GM21737 (cell line): ENCODE data around the gene NDUFB2.
"Not testable (repeated sequence)": the region's sequence is repeated elsewhere in the genome, so short reads cannot be mapped to it uniquely, and the experiment has no call there.

Source experiments
- ATAC-seq: cut with Tn5 transposase; IDR thresholded peaks from one replicate; pipeline ENCODE4 v1.9.1; 2021; ENCODE audit warnings: mild to moderate bottlenecking, moderate library complexity; ENCODE audit not compliant: unreplicated experiment

The NDUFB2 gene

GRCh38 chr7:140672382-140673062 lies 24.0 kb upstream of the NDUFB2 start, which contains the start of gene ADCK2:
Gene ADCK2 (plus strand): TSS chr7:140672945. CDS start chr7:140673331, 386 bp downstream.
- peak; percentile 53 for ATAC-seq

DNA sequence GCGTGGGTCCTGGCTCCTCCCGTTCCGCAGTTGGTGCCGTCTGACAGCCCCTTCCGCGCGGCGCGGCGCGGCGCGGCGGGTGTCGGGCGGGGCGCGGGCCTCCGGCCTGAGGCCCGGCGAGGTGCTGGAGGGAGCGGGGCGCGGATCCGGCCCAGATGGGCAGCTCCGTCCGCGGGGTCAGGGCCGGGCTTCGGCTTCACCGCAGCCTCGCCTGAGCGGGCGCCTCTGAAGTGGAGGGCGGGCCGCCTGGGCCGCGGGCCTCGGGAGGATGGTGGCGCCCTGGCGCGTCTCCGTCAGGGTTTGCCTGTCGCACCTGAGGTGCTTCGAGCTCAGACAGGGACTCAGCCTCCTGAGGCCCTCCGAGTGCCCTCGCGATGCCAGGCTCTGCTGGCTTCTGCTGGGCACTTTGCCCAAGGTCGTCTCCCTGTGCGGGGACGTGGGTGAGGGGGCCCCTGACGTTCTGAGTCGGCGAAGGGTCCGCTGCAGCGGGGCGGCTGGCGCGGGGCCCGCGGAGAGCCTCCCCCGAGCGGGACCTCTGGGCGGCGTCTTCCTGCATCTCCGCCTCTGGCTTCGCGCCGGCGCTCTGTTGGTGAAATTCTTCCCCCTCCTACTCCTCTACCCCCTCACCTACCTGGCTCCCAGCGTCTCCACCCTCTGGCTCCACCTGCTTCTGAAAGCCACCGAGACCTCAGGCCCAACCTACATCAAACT lies 23.3 kb upstream of the NDUFB2 start:
- ATAC-seq, result peak; percentile 39

DNA sequence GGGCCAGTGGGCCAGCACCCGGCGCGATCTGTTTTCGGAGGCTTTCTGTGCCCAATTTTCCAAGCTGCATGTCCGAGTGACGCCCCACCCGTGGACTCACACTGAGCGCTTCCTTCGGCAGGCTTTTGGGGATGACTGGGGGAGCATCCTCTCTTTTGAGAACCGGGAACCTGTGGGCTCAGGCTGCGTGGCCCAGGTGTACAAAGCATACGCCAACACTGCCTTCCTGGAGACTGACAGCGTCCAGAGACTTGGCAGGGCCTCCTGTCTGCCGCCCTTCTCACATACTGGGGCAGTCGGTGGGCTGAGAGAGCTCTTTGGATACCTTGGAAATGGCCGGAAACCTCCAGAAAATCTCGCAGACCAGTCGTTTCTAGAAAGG lies 22.7 kb upstream of the NDUFB2 start:
- no peak for ATAC-seq

DNA sequence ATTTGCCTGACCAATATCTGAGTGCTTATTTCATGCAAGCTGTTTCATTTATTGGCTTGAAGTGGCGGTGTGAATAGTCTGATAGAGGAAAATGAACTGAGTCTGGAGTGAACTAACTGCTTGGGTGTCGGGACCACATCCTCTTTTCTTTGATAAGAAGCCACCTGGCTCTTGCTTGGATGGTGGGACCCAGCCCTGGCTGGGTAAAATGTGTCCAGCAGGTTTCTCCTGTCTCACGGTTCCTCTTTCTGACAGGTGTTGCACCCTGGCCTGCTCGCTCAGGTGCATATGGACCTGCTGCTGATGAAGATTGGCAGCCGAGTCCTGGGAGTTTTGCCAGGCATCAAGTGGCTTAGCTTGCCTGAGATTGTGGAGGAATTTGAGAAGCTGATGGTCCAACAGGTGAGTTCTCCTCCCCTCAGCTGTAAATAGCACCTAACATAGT lies 22.1 kb upstream of the NDUFB2 start:
- ATAC-seq, result no peak

- ATAC-seq, result no peak
Measured at GRCh38 chr7:140674899-140675701, 21.4 kb upstream of the NDUFB2 start.

- ATAC-seq, result no peak
Measured at GRCh38 chr7:140675726-140676125, 20.8 kb upstream of the NDUFB2 start.

DNA sequence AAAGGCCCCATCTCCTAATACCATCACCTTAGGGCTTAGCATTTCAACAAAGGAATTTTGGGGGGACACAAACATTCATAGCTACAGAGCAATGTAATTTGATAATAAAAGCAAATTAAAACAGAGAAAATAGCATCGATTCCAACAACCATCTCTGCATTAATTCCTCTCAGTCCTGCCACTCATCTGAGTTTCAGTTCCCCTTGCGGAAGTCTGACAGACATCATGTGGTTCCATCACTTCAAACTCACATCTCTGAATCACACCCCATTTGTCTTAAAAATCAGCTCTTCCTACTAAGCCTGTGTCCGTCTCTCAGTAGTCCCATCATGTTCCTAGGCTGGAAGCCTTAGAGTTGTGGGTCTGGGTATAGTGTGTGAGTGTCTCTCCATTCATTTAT lies 20.2 kb upstream of the NDUFB2 start:
- peak; percentile 38 for ATAC-seq

DNA sequence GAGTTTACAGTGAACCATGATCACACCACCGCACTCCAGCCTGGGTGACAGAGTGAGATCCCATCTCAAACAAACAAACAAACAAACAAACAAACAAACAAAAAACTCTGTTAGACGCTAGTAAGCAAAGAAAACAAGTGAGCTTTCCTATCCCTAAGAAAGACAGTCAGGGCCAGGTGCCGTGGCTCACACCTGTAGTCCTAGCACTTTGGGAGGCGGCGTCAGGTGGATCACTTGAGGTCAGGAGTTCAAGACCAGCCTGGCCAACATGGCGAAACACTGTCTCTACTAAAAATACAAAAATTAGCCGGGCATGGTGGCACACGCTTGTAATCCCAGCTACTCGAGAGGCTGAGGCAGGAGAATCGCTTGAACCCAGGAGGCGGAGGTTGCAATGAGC lies 19.6 kb upstream of the NDUFB2 start:
- ATAC-seq, result not testable (repeated sequence)

- ATAC-seq, result no peak
Measured at GRCh38 chr7:140677496-140677895, 19.0 kb upstream of the NDUFB2 start.

GRCh38 chr7:140678081-140678815 lies 18.3 kb upstream of the NDUFB2 start:
- ATAC-seq, result no peak

GRCh38 chr7:140678816-140679130 lies 17.7 kb upstream of the NDUFB2 start:
- ATAC-seq, result no peak

GRCh38 chr7:140679186-140679585 lies 17.3 kb upstream of the NDUFB2 start:
- no peak for ATAC-seq

DNA sequence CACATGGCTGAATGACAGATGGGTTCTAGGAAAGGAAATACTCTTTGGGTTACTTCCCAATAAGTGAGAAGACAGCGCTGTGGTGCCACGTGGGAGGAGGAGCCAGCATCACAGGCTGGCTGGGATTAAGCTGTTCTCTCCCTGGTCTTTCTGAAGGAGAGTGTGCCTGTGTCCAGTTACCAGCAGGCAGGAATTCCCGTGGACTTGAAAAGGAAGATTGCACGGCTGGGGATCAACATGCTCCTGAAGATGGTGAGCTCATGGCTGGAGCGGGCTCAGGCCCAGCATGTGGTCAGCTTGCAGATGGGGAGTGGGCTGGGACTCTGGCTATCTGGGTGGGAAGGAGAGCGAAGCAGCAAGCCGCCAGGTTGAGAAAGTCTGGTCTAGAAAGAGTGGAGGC lies 15.6 kb upstream of the NDUFB2 start:
- no peak for ATAC-seq

DNA sequence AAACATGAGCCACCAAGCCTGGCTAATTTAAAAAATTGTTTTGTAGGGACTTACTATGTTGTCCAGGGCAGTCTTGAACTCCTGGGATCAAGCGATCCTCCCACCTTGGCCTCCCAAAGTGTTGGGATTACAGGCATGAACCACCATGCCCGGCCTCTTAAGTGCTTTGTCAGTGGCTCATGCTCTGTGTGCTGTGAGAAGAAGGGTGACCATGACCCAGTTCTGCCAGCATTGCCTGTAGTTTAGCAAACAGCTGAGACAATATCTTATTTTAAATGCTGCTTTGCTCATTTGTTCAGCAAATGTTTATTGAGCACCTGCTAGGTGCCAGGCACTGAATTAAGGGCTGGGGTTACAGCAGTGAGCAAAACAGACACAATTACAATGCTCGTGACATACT lies 14.7 kb upstream of the NDUFB2 start:
- ATAC-seq, result no peak

DNA sequence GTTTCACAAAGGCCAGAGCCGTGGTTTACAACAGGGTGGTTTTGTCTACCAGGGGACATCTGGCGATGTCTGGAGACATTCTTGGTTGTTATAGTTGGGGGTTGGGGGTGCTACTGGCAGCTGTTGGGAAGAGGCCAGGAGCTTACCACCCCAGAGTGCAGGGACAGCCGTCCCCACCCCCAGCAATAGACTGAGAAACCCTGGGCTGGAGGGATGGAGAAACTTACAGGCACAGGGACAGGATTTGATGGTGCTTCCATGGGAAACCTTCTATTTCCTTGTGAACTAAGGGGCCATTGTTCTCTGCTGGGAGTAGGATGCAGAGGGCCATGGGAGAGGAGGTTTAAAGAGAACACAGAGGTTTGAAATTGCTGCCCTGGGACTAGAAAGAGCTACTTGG lies 12.9 kb upstream of the NDUFB2 start:
- ATAC-seq, result no peak

DNA sequence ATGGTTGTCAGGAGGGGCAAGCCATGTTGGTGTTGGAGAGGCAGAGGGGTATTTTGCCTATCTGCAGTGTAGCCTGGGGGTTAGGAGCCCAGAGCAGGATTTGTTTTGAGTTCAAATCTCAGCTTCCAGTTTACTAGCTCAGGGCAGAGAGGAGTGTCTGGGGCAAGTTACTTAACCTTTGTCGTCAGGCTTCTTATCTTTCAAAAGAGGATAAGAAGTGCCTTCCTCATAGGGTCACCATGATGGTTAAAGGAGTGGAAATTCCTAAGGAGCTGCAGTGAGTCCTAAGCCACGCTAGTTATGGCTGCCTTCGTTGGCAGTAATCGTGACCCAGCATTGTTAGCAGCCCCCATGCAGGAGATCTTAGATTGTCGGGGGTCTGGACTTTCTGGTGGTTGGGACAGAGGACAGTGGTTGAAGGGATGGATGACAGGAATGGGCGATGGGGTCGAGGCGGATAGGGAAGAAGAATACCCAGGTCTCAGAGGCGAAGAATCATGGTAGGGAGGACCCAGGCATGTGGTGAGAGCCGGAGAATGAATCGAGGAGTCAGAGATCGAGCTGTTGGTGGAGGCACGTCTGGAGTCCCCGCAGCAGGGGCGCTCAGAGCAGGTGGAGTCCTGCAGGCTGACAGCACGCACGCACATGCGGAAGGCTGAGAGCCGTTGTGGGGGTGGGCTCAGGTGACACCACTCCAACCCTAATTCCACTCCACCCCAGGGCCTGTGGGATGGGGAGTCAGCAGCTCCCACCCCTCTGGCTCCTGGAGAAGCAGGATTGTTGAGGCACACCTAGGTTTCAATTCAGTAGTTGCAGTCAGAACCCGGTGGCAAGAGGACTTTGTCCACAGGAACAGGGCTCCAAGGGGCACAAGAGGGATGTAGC lies 12.2 kb upstream of the NDUFB2 start:
- no peak for ATAC-seq

- no peak for ATAC-seq
Measured at GRCh38 chr7:140685407-140686087, 11.0 kb upstream of the NDUFB2 start.

DNA sequence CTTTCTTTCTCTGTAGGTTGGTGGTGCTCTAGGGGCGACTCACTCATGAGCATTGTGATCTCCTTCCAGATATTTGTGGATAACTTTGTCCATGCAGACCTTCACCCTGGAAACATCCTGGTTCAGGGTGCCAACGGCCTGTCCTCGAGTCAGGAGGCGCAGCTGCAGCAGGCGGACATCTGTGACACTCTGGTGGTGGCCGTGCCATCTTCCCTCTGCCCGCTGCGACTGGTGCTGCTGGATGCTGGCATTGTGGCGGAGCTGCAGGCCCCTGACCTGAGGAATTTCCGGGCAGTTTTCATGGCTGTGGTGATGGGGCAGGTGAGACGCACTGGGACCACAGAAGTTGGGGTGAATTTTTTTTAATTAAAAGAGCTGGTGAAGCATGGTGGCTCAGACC lies 9.6 kb upstream of the NDUFB2 start:
- no peak for ATAC-seq

GRCh38 chr7:140688341-140688740 lies 8.2 kb upstream of the NDUFB2 start:
- no peak for ATAC-seq
